H9 (cell line): ENCODE results near the gene RIMBP2. TPM values are rescaled to one million over a fixed set of nuclear protein-coding genes. Genes with fewer than 3 reads are reported as not detected.

Experiments
- DNase-seq: peaks from one replicate; pipeline ENCODE4 v3.0.0-alpha.2; 2017
- H2AFZ ChIP-seq: one replicate; pipeline ENCODE4 v1.6.1; 2013; ENCODE audit warnings: mild to moderate bottlenecking, low read length, control low read depth, moderate library complexity
- H2AK5ac ChIP-seq: 2 replicates; pipeline ENCODE4 v1.6.1; 2013; ENCODE audit warnings: low read length, control low read depth, mixed read lengths; ENCODE audit not compliant: insufficient read length
- H2BK120ac ChIP-seq: one replicate; pipeline ENCODE4 v1.6.1; 2013; ENCODE audit warnings: low read depth, mild to moderate bottlenecking, low read length, control low read depth, inconsistent platforms; ENCODE audit not compliant: poor library complexity, severe bottlenecking
- H2BK12ac ChIP-seq: 2 replicates; pipeline ENCODE4 v1.6.1; 2013; ENCODE audit warnings: low read length, control low read depth, mixed read lengths, low read depth; ENCODE audit not compliant: insufficient read length
- H2BK15ac ChIP-seq: 2 replicates; pipeline ENCODE4 v1.6.1; 2013; ENCODE audit warnings: low read depth, low read length, control low read depth
- H2BK20ac ChIP-seq: one replicate; pipeline ENCODE4 v1.6.1; 2013; ENCODE audit warnings: low read depth, mild to moderate bottlenecking, low read length, control low read depth, inconsistent platforms; ENCODE audit not compliant: poor library complexity, severe bottlenecking
- H2BK5ac ChIP-seq: 2 replicates; pipeline ENCODE4 v1.6.1; 2013; ENCODE audit warnings: low read length, control low read depth, mixed read lengths; ENCODE audit not compliant: insufficient read length
- H3K14ac ChIP-seq: 2 replicates; pipeline ENCODE4 v1.6.1; 2013; ENCODE audit warnings: low read length, control low read depth; ENCODE audit not compliant: insufficient read depth
- H3K18ac ChIP-seq: 2 replicates; pipeline ENCODE4 v1.6.1; 2013; ENCODE audit warnings: low read depth, mild to moderate bottlenecking, mixed read lengths, low read length, control low read depth; ENCODE audit not compliant: insufficient read length
- H3K23ac ChIP-seq: 2 replicates; pipeline ENCODE4 v1.6.1; 2013; ENCODE audit warnings: low read length, control low read depth, mixed read lengths, low read depth; ENCODE audit not compliant: insufficient read length
- H3K23me2 ChIP-seq: 2 replicates; pipeline ENCODE4 v1.6.1; 2013; ENCODE audit warnings: low read depth, mild to moderate bottlenecking, mixed read lengths, low read length, control low read depth; ENCODE audit not compliant: insufficient read length, poor library complexity, severe bottlenecking
- H3K27ac ChIP-seq: 2 replicates; pipeline ENCODE4 v1.5.1; 2013; ENCODE audit warnings: low read length, control low read depth, mixed read lengths, low read depth; ENCODE audit not compliant: insufficient read length
- H3K27me3 ChIP-seq: 2 replicates; pipeline ENCODE4 v1.6.1; 2013; ENCODE audit warnings: low read length, control low read depth, inconsistent platforms; ENCODE audit not compliant: insufficient read depth
- H3K4ac ChIP-seq: 2 replicates; pipeline ENCODE4 v1.6.1; 2013; ENCODE audit warnings: low read depth, mild to moderate bottlenecking, control low read depth, inconsistent platforms, low read length, moderate library complexity
- H3K4me1 ChIP-seq: 2 replicates; pipeline ENCODE4 v1.6.1; 2013; ENCODE audit warnings: low read length, control low read depth, inconsistent platforms; ENCODE audit not compliant: insufficient read depth
- H3K4me2 ChIP-seq: 2 replicates; pipeline ENCODE4 v1.6.1; 2013; ENCODE audit warnings: low read length, control low read depth, mixed read lengths; ENCODE audit not compliant: insufficient read length, insufficient read depth
- H3K56ac ChIP-seq: 2 replicates; pipeline ENCODE4 v1.6.1; 2013; ENCODE audit warnings: low read depth, mild to moderate bottlenecking, mixed read lengths, low read length, control low read depth; ENCODE audit not compliant: insufficient read length
- H3K79me1 ChIP-seq: 2 replicates; pipeline ENCODE4 v1.6.1; 2013; ENCODE audit warnings: low read depth, mild to moderate bottlenecking, moderate library complexity, low read length, control low read depth, inconsistent platforms; ENCODE audit not compliant: insufficient read depth, poor library complexity, severe bottlenecking
- H3K79me2 ChIP-seq: 2 replicates; pipeline ENCODE4 v1.6.1; 2013; ENCODE audit warnings: low read length, control low read depth, inconsistent platforms; ENCODE audit not compliant: insufficient read depth
- H3K9ac ChIP-seq: 2 replicates; pipeline ENCODE4 v1.6.1; 2013; ENCODE audit warnings: low read length, control low read depth, mixed read lengths; ENCODE audit not compliant: insufficient read length; ENCODE audit errors: extremely low read depth
- H3K9me3 ChIP-seq: one replicate; pipeline ENCODE4 v1.6.1; 2013; ENCODE audit warnings: low read depth, low read length, inconsistent platforms; ENCODE audit not compliant: control insufficient read depth
- H3T11ph ChIP-seq: one replicate; pipeline ENCODE4 v1.6.1; 2013; ENCODE audit warnings: mild to moderate bottlenecking, low read length, control low read depth, inconsistent platforms
- H4K20me1 ChIP-seq: one replicate; pipeline ENCODE4 v1.6.1; 2013; ENCODE audit not compliant: control insufficient read depth, insufficient read length, insufficient read depth
- H4K5ac ChIP-seq: 2 replicates; pipeline ENCODE4 v1.6.1; 2013; ENCODE audit warnings: low read depth, mild to moderate bottlenecking, mixed read lengths, low read length, control low read depth; ENCODE audit not compliant: insufficient read length
- H4K8ac ChIP-seq: replicated peaks from 2 replicates; pipeline ENCODE4 v1.6.1; 2013; ENCODE audit warnings: low read length, control low read depth, mixed read lengths, low read depth; ENCODE audit not compliant: insufficient read length
- H4K91ac ChIP-seq: 2 replicates; pipeline ENCODE4 v1.6.1; 2013; ENCODE audit warnings: low read depth, mild to moderate bottlenecking, moderate library complexity, mixed read lengths, low read length, control low read depth; ENCODE audit not compliant: insufficient read length
- H3K27ac Mint-ChIP-seq, 3 experiments: 2 replicates in 2 of 3; 3 replicates in 1 of 3; pipeline ENCODE4 v1.8.0; 2020 to 2021; ENCODE audit warnings: mixed read lengths in 3 of 3, mild to moderate bottlenecking in 1 of 3, moderate library complexity in 1 of 3
- H3K27me3 Mint-ChIP-seq: 2 replicates; pipeline ENCODE4 v1.8.0; 2021; ENCODE audit warnings: low read depth, mild to moderate bottlenecking, moderate library complexity, mixed read lengths
- H3K36me3 Mint-ChIP-seq, 3 experiments: 2 replicates in 2 of 3; 3 replicates in 1 of 3; pipeline ENCODE4 v1.8.0; 2020 to 2021; ENCODE audit warnings: low read depth in 3 of 3, mixed read lengths in 3 of 3; ENCODE audit not compliant: insufficient read depth in 1 of 3
- H3K4me1 Mint-ChIP-seq, 2 experiments: 2 replicates each; pipeline ENCODE4 v1.8.0; 2020; ENCODE audit warnings: mixed read lengths in 2 of 2
- H3K4me3 Mint-ChIP-seq, 2 experiments: 2 replicates in 1 of 2; 3 replicates in 1 of 2; pipeline ENCODE4 v1.8.0; 2020 to 2021; ENCODE audit warnings: mild to moderate bottlenecking in 2 of 2, mixed read lengths in 2 of 2, moderate library complexity in 1 of 2
- H3K9me3 Mint-ChIP-seq, 2 experiments: 2 replicates in 1 of 2; 3 replicates in 1 of 2; pipeline ENCODE4 v1.8.0; 2020; ENCODE audit warnings: mild to moderate bottlenecking in 2 of 2, mixed read lengths in 2 of 2, moderate library complexity in 1 of 2
- WGBS: extraction: QIAGEN DNeasy Blood & Tissue Kit; methylation state at CpG from one replicate; pipeline ENCODE4 v1.1.7; 2013; ENCODE audit warnings: missing lambda C conversion rate, low lambda C conversion rate, mixed read lengths; ENCODE audit not compliant: insufficient read length; ENCODE audit errors: extremely low coverage; 5-methylcytosine and 5-hydroxymethylcytosine counted together
- total RNA-seq: library from RNA; stranded (reverse); gene quantifications from 2 replicates; pipeline ENCODE4 v1.2.1, GENCODE V29; 2021
- TF ChIP-seq, protein P1 (sequence below): fragments of 200-600 bp; sonication (generic); conservative IDR thresholded peaks from 3 replicates; pipeline ENCODE4 v1.8.0; 2021; ENCODE audit warnings: antibody characterized with exemption, mild to moderate bottlenecking

The RIMBP2 gene
- total RNA-seq, 1 experiment from 2014 or later, result 0.70 TPM

DNA sequence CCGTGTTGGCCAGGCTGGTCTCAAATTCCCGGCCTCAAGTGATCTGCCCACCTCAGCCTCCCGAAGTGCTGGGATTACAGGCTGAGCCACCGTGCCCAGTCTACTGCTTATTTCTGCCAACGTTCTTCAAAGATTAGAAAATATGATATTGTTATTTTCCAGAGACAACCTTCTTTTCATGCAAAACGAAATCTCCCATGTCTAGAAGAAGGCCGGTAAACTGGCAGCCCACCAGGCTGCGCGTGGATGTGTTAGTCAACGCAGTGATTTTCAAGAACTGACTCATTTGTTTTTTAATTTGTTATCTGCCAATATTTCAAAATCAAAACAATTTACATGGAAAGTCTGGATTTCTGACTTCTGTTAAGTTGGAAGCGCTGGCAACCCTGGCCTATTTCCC lies 169.6 kb downstream of the RIMBP2 start:
- H3K36me3 Mint-ChIP-seq, result no peaks in the 10 kb centered on the region; a peak in 2 of 7 replicates
- Histone ChIP-seq H4K5ac (no peak overlapping the region), H2AFZ (no peak overlapping the region), H4K8ac (no peak overlapping the region), H2BK20ac (no peak overlapping the region), H3K79me1 (no peaks in the 10 kb centered on the region), H3K27ac (no peak overlapping the region), H2BK5ac (no peak overlapping the region), H3T11ph (no peak overlapping the region), H2BK15ac (no peak overlapping the region), H3K23ac (no peak overlapping the region), H2BK12ac (no peak overlapping the region), H2BK120ac (no peak overlapping the region), H3K4me1 (no peaks in the 10 kb centered on the region), H3K56ac (no peak overlapping the region), H4K91ac (no peak overlapping the region), H3K9me3 (no peaks in the 10 kb centered on the region), H3K79me2 (no peaks in the 10 kb centered on the region), H3K4me2 (no peak overlapping the region), H3K18ac (no peak overlapping the region), H4K20me1 (no peaks in the 10 kb centered on the region), H3K27me3 (no peaks in the 10 kb centered on the region), H2AK5ac (no peak overlapping the region), H3K9ac (no peak overlapping the region), H3K14ac (no peak overlapping the region), H3K4ac (no peak overlapping the region), H3K23me2 (no peaks in the 10 kb centered on the region)
- no peak overlapping the region for H3K4me3 Mint-ChIP-seq
- TF ChIP-seq, protein P1, sequence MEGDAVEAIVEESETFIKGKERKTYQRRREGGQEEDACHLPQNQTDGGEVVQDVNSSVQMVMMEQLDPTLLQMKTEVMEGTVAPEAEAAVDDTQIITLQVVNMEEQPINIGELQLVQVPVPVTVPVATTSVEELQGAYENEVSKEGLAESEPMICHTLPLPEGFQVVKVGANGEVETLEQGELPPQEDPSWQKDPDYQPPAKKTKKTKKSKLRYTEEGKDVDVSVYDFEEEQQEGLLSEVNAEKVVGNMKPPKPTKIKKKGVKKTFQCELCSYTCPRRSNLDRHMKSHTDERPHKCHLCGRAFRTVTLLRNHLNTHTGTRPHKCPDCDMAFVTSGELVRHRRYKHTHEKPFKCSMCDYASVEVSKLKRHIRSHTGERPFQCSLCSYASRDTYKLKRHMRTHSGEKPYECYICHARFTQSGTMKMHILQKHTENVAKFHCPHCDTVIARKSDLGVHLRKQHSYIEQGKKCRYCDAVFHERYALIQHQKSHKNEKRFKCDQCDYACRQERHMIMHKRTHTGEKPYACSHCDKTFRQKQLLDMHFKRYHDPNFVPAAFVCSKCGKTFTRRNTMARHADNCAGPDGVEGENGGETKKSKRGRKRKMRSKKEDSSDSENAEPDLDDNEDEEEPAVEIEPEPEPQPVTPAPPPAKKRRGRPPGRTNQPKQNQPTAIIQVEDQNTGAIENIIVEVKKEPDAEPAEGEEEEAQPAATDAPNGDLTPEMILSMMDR, result no peak
- H3K4me1 Mint-ChIP-seq, result no peaks in the 10 kb centered on the region
- WGBS, result no CpG with 5 or more reads among the region's 11 CpGs
- peaks cover 7% of the 10 kb centered on the region for H3K27me3 Mint-ChIP-seq
- H3K27ac Mint-ChIP-seq, result no peak overlapping the region
- peaks cover 9 to 14% of the 10 kb centered on the region in 2 experiments for H3K9me3 Mint-ChIP-seq
- no peak for DNase-seq
